HepG2 (cell line): ENCODE data around the gene LIPE. TPM values are rescaled to one million over a fixed set of nuclear protein-coding genes. Genes with fewer than 3 reads are reported as not detected.

Experiments used
- ARNT2 ChIP-seq: sonication (generic); formaldehyde crosslinking; IDR thresholded peaks from 2 replicates; pipeline ENCODE4 v1.8.0; 2022; ENCODE audit warnings: mild to moderate bottlenecking, low read depth, missing genetic modification reagents, moderate library complexity
- ATF4 ChIP-seq, 2 experiments: fragments of 450-650 bp in 1 of 2; sonication (generic) in 1 of 2; formaldehyde crosslinking; IDR thresholded peaks; 2 replicates each; pipeline versions ENCODE4 v1.5.0 to v1.8.0; 2020 to 2022; ENCODE audit warnings: mild to moderate bottlenecking in 1 of 2, missing genetic modification reagents in 1 of 2
- CREB3 ChIP-seq: sonication (generic); formaldehyde crosslinking; IDR thresholded peaks from 2 replicates; pipeline ENCODE4 v1.5.0; 2020; ENCODE audit warnings: missing genetic modification reagents
- GMEB2 ChIP-seq: IDR thresholded peaks from 2 replicates; pipeline ENCODE4 v1.6.1; 2016; ENCODE audit warnings: missing biosample characterization, missing genetic modification reagents, low read depth
- GTF2F1 ChIP-seq: fragments of 150-350 bp; IDR thresholded peaks from 2 replicates; pipeline ENCODE4 v1.6.1; 2014; ENCODE audit warnings: low read length
- SMAD3 ChIP-seq: sonication (generic); formaldehyde crosslinking; IDR thresholded peaks from 2 replicates; pipeline ENCODE4 v1.4.0; 2020; ENCODE audit warnings: missing genetic modification reagents
- SP140L ChIP-seq: sonication (generic); formaldehyde crosslinking; IDR thresholded peaks from 2 replicates; pipeline ENCODE4 v1.4.0; 2020; ENCODE audit warnings: missing genetic modification reagents, borderline replicate concordance
- TFAP4 ChIP-seq: sonication (generic); IDR thresholded peaks from 2 replicates; pipeline ENCODE4 v1.6.1; 2016; ENCODE audit warnings: low read depth, borderline replicate concordance
- ZBTB38 ChIP-seq: sonication (generic); formaldehyde crosslinking; IDR thresholded peaks from 2 replicates; pipeline ENCODE4 v1.5.1; 2020; ENCODE audit warnings: mild to moderate bottlenecking, missing genetic modification reagents
- ZMYM3 ChIP-seq: sonication (generic); formaldehyde crosslinking; IDR thresholded peaks from 2 replicates; pipeline ENCODE4 v1.5.1; 2020; ENCODE audit warnings: mild to moderate bottlenecking, missing genetic modification reagents
- ZNF431 ChIP-seq: sonication (generic); formaldehyde crosslinking; IDR thresholded peaks from 2 replicates; pipeline ENCODE4 v1.9.0; 2022; ENCODE audit warnings: missing genetic modification reagents, low read depth, mild to moderate bottlenecking, borderline replicate concordance
- ZNF468 ChIP-seq: sonication (generic); formaldehyde crosslinking; IDR thresholded peaks from 2 replicates; pipeline ENCODE4 v1.8.0; 2022; ENCODE audit warnings: mild to moderate bottlenecking, moderate library complexity, missing genetic modification reagents
- ZNF605 ChIP-seq: sonication (generic); formaldehyde crosslinking; IDR thresholded peaks from 2 replicates; pipeline ENCODE4 v1.8.0; 2022; ENCODE audit warnings: mild to moderate bottlenecking, missing genetic modification reagents
- ZNF615 ChIP-seq: sonication (generic); formaldehyde crosslinking; IDR thresholded peaks from 2 replicates; pipeline ENCODE4 v1.5.0; 2020; ENCODE audit warnings: mild to moderate bottlenecking, missing genetic modification reagents, borderline replicate concordance
- ZSCAN25 ChIP-seq: sonication (generic); formaldehyde crosslinking; IDR thresholded peaks from 2 replicates; pipeline ENCODE4 v1.8.0; 2022; ENCODE audit warnings: mild to moderate bottlenecking, missing genetic modification reagents
- polyA plus RNA-seq, 8 experiments: library from polyadenylated mRNA; depleted of rRNA in 3 of 8; stranded (reverse) in 7 of 8; unstranded in 1 of 8; fragments of >200 nt; fragmentation: Illumina TruSeq in 4 of 8; extraction: Trizol in 4 of 8; gene quantifications; 2 replicates each; pipeline versions ENCODE4 v1.2.1 to v1.2.3, GENCODE V29; 2011 to 2016; ENCODE audit warnings: low read depth in 4 of 8, missing spikeins in 1 of 8, mixed read lengths in 1 of 8; ENCODE audit not compliant: insufficient read depth in 1 of 8
- total RNA-seq, 5 experiments: library from RNA; depleted of rRNA; stranded (reverse); fragments of >200 nt; fragmentation: Illumina TruSeq; extraction: Trizol; gene quantifications; 2 replicates each; pipeline ENCODE4 v1.2.3, GENCODE V29; 2016; ENCODE audit warnings: low read depth in 1 of 5
- TF ChIP-seq, protein P1 (sequence below): sonication (generic); formaldehyde crosslinking; IDR thresholded peaks from 2 replicates; pipeline ENCODE4 v1.5.1; 2020; ENCODE audit warnings: mild to moderate bottlenecking, missing genetic modification reagents, moderate library complexity
- TF ChIP-seq, protein P2 (sequence below): IDR thresholded peaks from 2 replicates; pipeline ENCODE4 v1.6.1; 2016; ENCODE audit warnings: missing compliant biosample characterization, missing genetic modification reagents, borderline replicate concordance

The LIPE gene
- total and polyA plus RNA-seq, 2 of the 13 experiments (the other 11 are each of a cell fraction or from before 2014, with no cell fraction given) = not detected

GRCh38 chr19:42443944-42444398 lies 16.8 kb upstream of the LIPE start (continued):
- TF ChIP-seq ZNF615 (CRISPR knock-in tag) = no peak
- 0 out of 2 replicates have a peak, but pooled peaks have one; percentile 30 for TF ChIP-seq ARNT2 (CRISPR knock-in tag)
- TF ChIP-seq ZSCAN25 (CRISPR knock-in tag) = peak; percentile 42; the same call in 1 of the 2 replicates
- TF ChIP-seq, protein P1, sequence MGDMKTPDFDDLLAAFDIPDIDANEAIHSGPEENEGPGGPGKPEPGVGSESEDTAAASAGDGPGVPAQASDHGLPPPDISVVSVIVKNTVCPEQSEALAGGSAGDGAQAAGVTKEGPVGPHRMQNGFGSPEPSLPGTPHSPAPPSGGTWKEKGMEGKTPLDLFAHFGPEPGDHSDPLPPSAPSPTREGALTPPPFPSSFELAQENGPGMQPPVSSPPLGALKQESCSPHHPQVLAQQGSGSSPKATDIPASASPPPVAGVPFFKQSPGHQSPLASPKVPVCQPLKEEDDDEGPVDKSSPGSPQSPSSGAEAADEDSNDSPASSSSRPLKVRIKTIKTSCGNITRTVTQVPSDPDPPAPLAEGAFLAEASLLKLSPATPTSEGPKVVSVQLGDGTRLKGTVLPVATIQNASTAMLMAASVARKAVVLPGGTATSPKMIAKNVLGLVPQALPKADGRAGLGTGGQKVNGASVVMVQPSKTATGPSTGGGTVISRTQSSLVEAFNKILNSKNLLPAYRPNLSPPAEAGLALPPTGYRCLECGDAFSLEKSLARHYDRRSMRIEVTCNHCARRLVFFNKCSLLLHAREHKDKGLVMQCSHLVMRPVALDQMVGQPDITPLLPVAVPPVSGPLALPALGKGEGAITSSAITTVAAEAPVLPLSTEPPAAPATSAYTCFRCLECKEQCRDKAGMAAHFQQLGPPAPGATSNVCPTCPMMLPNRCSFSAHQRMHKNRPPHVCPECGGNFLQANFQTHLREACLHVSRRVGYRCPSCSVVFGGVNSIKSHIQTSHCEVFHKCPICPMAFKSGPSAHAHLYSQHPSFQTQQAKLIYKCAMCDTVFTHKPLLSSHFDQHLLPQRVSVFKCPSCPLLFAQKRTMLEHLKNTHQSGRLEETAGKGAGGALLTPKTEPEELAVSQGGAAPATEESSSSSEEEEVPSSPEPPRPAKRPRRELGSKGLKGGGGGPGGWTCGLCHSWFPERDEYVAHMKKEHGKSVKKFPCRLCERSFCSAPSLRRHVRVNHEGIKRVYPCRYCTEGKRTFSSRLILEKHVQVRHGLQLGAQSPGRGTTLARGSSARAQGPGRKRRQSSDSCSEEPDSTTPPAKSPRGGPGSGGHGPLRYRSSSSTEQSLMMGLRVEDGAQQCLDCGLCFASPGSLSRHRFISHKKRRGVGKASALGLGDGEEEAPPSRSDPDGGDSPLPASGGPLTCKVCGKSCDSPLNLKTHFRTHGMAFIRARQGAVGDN (CRISPR knock-in tag) = peak; percentile 69
- no peak for TF ChIP-seq ZNF431 (CRISPR knock-in tag)
- TF ChIP-seq, protein P2, sequence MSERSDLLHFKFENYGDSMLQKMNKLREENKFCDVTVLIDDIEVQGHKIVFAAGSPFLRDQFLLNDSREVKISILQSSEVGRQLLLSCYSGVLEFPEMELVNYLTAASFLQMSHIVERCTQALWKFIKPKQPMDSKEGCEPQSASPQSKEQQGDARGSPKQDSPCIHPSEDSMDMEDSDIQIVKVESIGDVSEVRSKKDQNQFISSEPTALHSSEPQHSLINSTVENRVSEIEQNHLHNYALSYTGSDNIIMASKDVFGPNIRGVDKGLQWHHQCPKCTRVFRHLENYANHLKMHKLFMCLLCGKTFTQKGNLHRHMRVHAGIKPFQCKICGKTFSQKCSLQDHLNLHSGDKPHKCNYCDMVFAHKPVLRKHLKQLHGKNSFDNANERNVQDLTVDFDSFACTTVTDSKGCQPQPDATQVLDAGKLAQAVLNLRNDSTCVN = 0 out of 2 replicates have a peak, but pooled peaks have one; percentile 38
- no peak for TF ChIP-seq ZNF468 (CRISPR knock-in tag)
- no peak for TF ChIP-seq TFAP4
- TF ChIP-seq ZMYM3 (CRISPR knock-in tag) = 0 out of 2 replicates have a peak, but pooled peaks have one; percentile 44
- 0 out of 2 replicates have a peak, but pooled peaks have one; percentile 22 for TF ChIP-seq SMAD3 (CRISPR knock-in tag)
- peak in 1 of 2 experiments; percentile 50; a peak in 1 of 4 replicates for TF ChIP-seq ATF4 (CRISPR knock-in tag; IDR thresholded peaks at IDR 0.05)
- TF ChIP-seq SP140L = no peak
- no peak for TF ChIP-seq GMEB2 (CRISPR knock-in tag)
- 0 out of 2 replicates have a peak, but pooled peaks have one; percentile 69 for TF ChIP-seq ZNF605 (CRISPR knock-in tag)
- no peak for TF ChIP-seq GTF2F1
- no peak for TF ChIP-seq CREB3 (CRISPR knock-in tag)
- TF ChIP-seq ZBTB38 = no peak
